ENCODE measurements around the gene VWA7.

The VWA7 gene

GRCh38 chr6:31737991-31738979, 38.8 kb downstream of the VWA7 start:
- Histone ChIP-seq H3K4me3 (ENCODE audit: low read length in 2 of 2) (peak overlapping the region; percentile 2 to 87), H3K27ac (ENCODE audit: low read depth in 2 of 2, low read length in 2 of 2) (peak overlapping the region; percentile 96 to 97), H3K9ac (ENCODE audit: low read depth in 1 of 2, low read length in 2 of 2) (peak overlapping the region; percentile 54 to 72), H3K4me1 (ENCODE audit: control insufficient read depth in 2 of 2, insufficient read depth in 2 of 2, low read length in 2 of 2) (peaks cover 44 to 46% of the 10 kb centered on the region in 2 donors), H3K36me3 (ENCODE audit: control insufficient read depth in 2 of 2, insufficient read depth in 2 of 2, low read length in 2 of 2) (peaks cover 11 to 23% of the 10 kb centered on the region in 2 donors), H3K27me3 (ENCODE audit: control insufficient read depth in 2 of 2, insufficient read depth in 2 of 2, low read length in 2 of 2) (no peaks in the 10 kb centered on the region), H3K9me3 (ENCODE audit: control insufficient read depth in 2 of 2, low read length in 2 of 2) (no peaks in the 10 kb centered on the region)

- no peaks in the 10 kb centered on the region for H3K27me3 ChIP-seq (ENCODE audit: control insufficient read depth in 2 of 2, insufficient read depth in 2 of 2, low read length in 2 of 2)
- H3K9me3 ChIP-seq (ENCODE audit: control insufficient read depth in 2 of 2, low read length in 2 of 2), result no peaks in the 10 kb centered on the region
- H3K4me1 ChIP-seq (ENCODE audit: control insufficient read depth in 2 of 2, insufficient read depth in 2 of 2, low read length in 2 of 2), result peaks cover 44 to 46% of the 10 kb centered on the region in 2 donors
- H3K9ac ChIP-seq (ENCODE audit: low read depth in 1 of 2, low read length in 2 of 2), result peak overlapping the region; percentile 54 to 72
- peaks cover 16 to 23% of the 10 kb centered on the region in 2 donors for H3K36me3 ChIP-seq (ENCODE audit: control insufficient read depth in 2 of 2, insufficient read depth in 2 of 2, low read length in 2 of 2)
- peak overlapping the region; percentile 96 to 97 for H3K27ac ChIP-seq (ENCODE audit: low read depth in 2 of 2, low read length in 2 of 2)
- H3K4me3 ChIP-seq (ENCODE audit: low read length in 2 of 2), result peak overlapping the region; percentile 2 to 87
Observed at GRCh38 chr6:31737315-31737990, 39.7 kb downstream of the VWA7 start.

DNA sequence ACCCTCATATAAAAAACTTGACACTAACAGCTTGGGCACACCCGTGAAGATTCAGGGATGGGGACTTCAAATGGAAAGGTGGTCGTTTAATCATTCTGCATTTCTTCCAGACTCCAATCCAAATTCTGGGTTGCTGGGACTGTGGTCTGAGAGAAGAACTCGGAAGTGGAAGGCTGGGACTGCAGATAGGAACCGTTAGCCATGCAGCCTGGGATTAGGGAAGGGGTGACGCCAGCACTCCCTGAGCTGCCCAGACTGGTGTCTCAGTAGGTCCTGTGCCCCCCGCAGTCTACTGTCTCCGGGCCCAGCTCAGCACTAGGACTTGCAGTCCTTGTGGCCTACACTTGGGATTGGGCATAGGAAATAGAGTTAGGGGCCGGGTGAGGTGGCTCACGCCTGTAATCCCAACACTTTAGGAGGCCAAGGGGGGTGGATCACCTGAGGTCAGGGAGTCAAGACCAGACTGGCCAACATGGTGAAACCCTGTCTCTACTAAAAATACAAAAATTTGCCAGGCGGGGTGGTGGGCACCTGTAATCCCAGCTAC, 40.3 kb downstream of the VWA7 start:
- Histone ChIP-seq H3K4me3 (ENCODE audit: low read length in 2 of 2) (peak overlapping the region; percentile 96 to 99), H3K4me1 (ENCODE audit: control insufficient read depth in 2 of 2, insufficient read depth in 2 of 2, low read length in 2 of 2) (peaks cover 44 to 46% of the 10 kb centered on the region in 2 donors), H3K36me3 (ENCODE audit: control insufficient read depth in 2 of 2, insufficient read depth in 2 of 2, low read length in 2 of 2) (peaks cover 22 to 26% of the 10 kb centered on the region in 2 donors), H3K9ac (ENCODE audit: low read depth in 1 of 2, low read length in 2 of 2) (peak overlapping the region; percentile 92 to 98), H3K27me3 (ENCODE audit: control insufficient read depth in 2 of 2, insufficient read depth in 2 of 2, low read length in 2 of 2) (no peaks in the 10 kb centered on the region), H3K9me3 (ENCODE audit: control insufficient read depth in 2 of 2, low read length in 2 of 2) (no peaks in the 10 kb centered on the region), H3K27ac (ENCODE audit: low read depth in 2 of 2, low read length in 2 of 2) (peak overlapping the region; percentile 96 to 97)

- Histone ChIP-seq H3K9ac (ENCODE audit: low read depth in 1 of 2, low read length in 2 of 2) (peak within 1 kb of the TSS; percentile 92 to 98), H3K27ac (ENCODE audit: low read depth in 2 of 2, low read length in 2 of 2) (peak within 1 kb of the TSS; percentile 96 to 97), H3K4me3 (ENCODE audit: low read length in 2 of 2) (peak within 1 kb of the TSS; percentile 96 to 99), H3K36me3 (ENCODE audit: control insufficient read depth in 2 of 2, insufficient read depth in 2 of 2, low read length in 2 of 2) (peaks cover 25 to 27% of the 10 kb centered on the region in 2 donors), H3K9me3 (ENCODE audit: control insufficient read depth in 2 of 2, low read length in 2 of 2) (no peaks in the 10 kb centered on the region), H3K27me3 (ENCODE audit: control insufficient read depth in 2 of 2, insufficient read depth in 2 of 2, low read length in 2 of 2) (no peaks in the 10 kb centered on the region), H3K4me1 (ENCODE audit: control insufficient read depth in 2 of 2, insufficient read depth in 2 of 2, low read length in 2 of 2) (peaks cover 44 to 46% of the 10 kb centered on the region in 2 donors)
Observed at GRCh38 chr6:31736021-31736767, 40.9 kb downstream of the VWA7 start, which contains the start of gene CLIC1. Gene CLIC1, minus strand, starts transcription at chr6:31736530. Its CDS starts 230 bp downstream, at chr6:31736300.

GRCh38 chr6:31734821-31735406, 42.2 kb downstream of the VWA7 start:
- Histone ChIP-seq H3K4me1 (ENCODE audit: control insufficient read depth in 2 of 2, insufficient read depth in 2 of 2, low read length in 2 of 2) (peaks cover 46 to 47% of the 10 kb centered on the region in 2 donors), H3K4me3 (ENCODE audit: low read length in 2 of 2) (peak overlapping the region; percentile 96 to 99), H3K36me3 (ENCODE audit: control insufficient read depth in 2 of 2, insufficient read depth in 2 of 2, low read length in 2 of 2) (peaks cover 29 to 34% of the 10 kb centered on the region in 2 donors), H3K9me3 (ENCODE audit: control insufficient read depth in 2 of 2, low read length in 2 of 2) (no peaks in the 10 kb centered on the region), H3K27ac (ENCODE audit: low read depth in 2 of 2, low read length in 2 of 2) (peak overlapping the region; percentile 96 to 97), H3K9ac (ENCODE audit: low read depth in 1 of 2, low read length in 2 of 2) (peak overlapping the region; percentile 92 to 98), H3K27me3 (ENCODE audit: control insufficient read depth in 2 of 2, insufficient read depth in 2 of 2, low read length in 2 of 2) (no peaks in the 10 kb centered on the region)

- H3K27ac ChIP-seq (ENCODE audit: low read depth in 2 of 2, low read length in 2 of 2), result peak overlapping the region; percentile 96 to 97
- H3K9ac ChIP-seq (ENCODE audit: low read depth in 1 of 2, low read length in 2 of 2), result peak overlapping the region; percentile 92 to 98
- peaks cover 29 to 34% of the 10 kb centered on the region in 2 donors for H3K36me3 ChIP-seq (ENCODE audit: control insufficient read depth in 2 of 2, insufficient read depth in 2 of 2, low read length in 2 of 2)
- peaks cover 44% of the 10 kb centered on the region in 2 donors for H3K4me1 ChIP-seq (ENCODE audit: control insufficient read depth in 2 of 2, insufficient read depth in 2 of 2, low read length in 2 of 2)
- H3K4me3 ChIP-seq (ENCODE audit: low read length in 2 of 2), result peak overlapping the region; percentile 96 to 99
- no peaks in the 10 kb centered on the region for H3K9me3 ChIP-seq (ENCODE audit: control insufficient read depth in 2 of 2, low read length in 2 of 2)
- no peaks in the 10 kb centered on the region for H3K27me3 ChIP-seq (ENCODE audit: control insufficient read depth in 2 of 2, insufficient read depth in 2 of 2, low read length in 2 of 2)
Observed at GRCh38 chr6:31734247-31734820, 42.8 kb downstream of the VWA7 start.

- Histone ChIP-seq H3K4me1 (ENCODE audit: control insufficient read depth in 2 of 2, insufficient read depth in 2 of 2, low read length in 2 of 2) (peaks cover 42 to 43% of the 10 kb centered on the region in 2 donors), H3K9me3 (ENCODE audit: control insufficient read depth in 2 of 2, low read length in 2 of 2) (no peaks in the 10 kb centered on the region), H3K4me3 (ENCODE audit: low read length in 2 of 2) (peak overlapping the region; percentile 96 to 99), H3K27me3 (ENCODE audit: control insufficient read depth in 2 of 2, insufficient read depth in 2 of 2, low read length in 2 of 2) (no peaks in the 10 kb centered on the region), H3K36me3 (ENCODE audit: control insufficient read depth in 2 of 2, insufficient read depth in 2 of 2, low read length in 2 of 2) (peaks cover 29 to 34% of the 10 kb centered on the region in 2 donors), H3K27ac (ENCODE audit: low read depth in 2 of 2, low read length in 2 of 2) (peak overlapping the region; percentile 96 to 97), H3K9ac (ENCODE audit: low read depth in 1 of 2, low read length in 2 of 2) (peak overlapping the region; percentile 92 to 98)
Observed at GRCh38 chr6:31733734-31734133, 43.4 kb downstream of the VWA7 start.

- no peaks in the 10 kb centered on the region for H3K27me3 ChIP-seq (ENCODE audit: control insufficient read depth in 2 of 2, insufficient read depth in 2 of 2, low read length in 2 of 2)
- peaks cover 42 to 45% of the 10 kb centered on the region in 2 donors for H3K4me1 ChIP-seq (ENCODE audit: control insufficient read depth in 2 of 2, insufficient read depth in 2 of 2, low read length in 2 of 2)
- peaks cover 36 to 39% of the 10 kb centered on the region in 2 donors for H3K36me3 ChIP-seq (ENCODE audit: control insufficient read depth in 2 of 2, insufficient read depth in 2 of 2, low read length in 2 of 2)
- no peak overlapping the region for H3K4me3 ChIP-seq (ENCODE audit: low read length in 2 of 2)
- H3K9me3 ChIP-seq (ENCODE audit: control insufficient read depth in 2 of 2, low read length in 2 of 2), result no peaks in the 10 kb centered on the region
- H3K27ac ChIP-seq (ENCODE audit: low read depth in 2 of 2, low read length in 2 of 2), result peak overlapping the region in 1 of 2 donors; percentile 12
- H3K9ac ChIP-seq (ENCODE audit: low read depth in 1 of 2, low read length in 2 of 2), result no peak overlapping the region
Observed at GRCh38 chr6:31732029-31732428, 45.1 kb downstream of the VWA7 start.
